Endothelial cell of umbilical vein (primary cell): ENCODE results near the gene SYCP2. TPM values are rescaled to one million over a fixed set of nuclear protein-coding genes. Genes with fewer than 3 reads are reported as not detected.

Experiments
- BruUV-seq: library from RNA; stranded (reverse); fragments of 400-500 nt; replicated peaks from 2 replicates; lab custom pipeline; 2021; lab: Mats Ljungman, UMichigan
- CTCF ChIA-PET: fragments of 300-600, 350-600 bp; sonication (Branson Sonifier 250); formaldehyde crosslinking; loops from one replicate; lab custom pipeline; 2021; ENCODE audit warnings: antibody characterized with exemption, inconsistent platforms; lab: Charles Lee
- POLR2A ChIA-PET: fragments of 300-600, 350-600 bp; sonication (Branson Sonifier 250); formaldehyde crosslinking; loops from one replicate; lab custom pipeline; 2021; ENCODE audit warnings: antibody characterized with exemption, inconsistent platforms; lab: Charles Lee
- DNase-seq: peaks from one replicate; pipeline ENCODE4 v3.0.0-alpha.2; 2011; ENCODE audit warnings: low read depth, low spot score
- FAIRE-seq: peaks from 2 replicates; lab custom pipeline; 2011; peaks lifted over from hg19 to GRCh38; lab: Jason Lieb, UNC
- H2AFZ ChIP-seq: 2 replicates; pipeline ENCODE4 v1.6.0; 2012; ENCODE audit warnings: low read depth, low read length, control low read depth, inconsistent platforms
- H3K27ac ChIP-seq: 2 replicates; pipeline ENCODE4 v1.5.1; 2011; ENCODE audit warnings: low read depth, mild to moderate bottlenecking, control low read depth, low read length, moderate library complexity; ENCODE audit not compliant: insufficient read depth
- H3K27me3 ChIP-seq, 2 experiments: 2 replicates each; pipeline versions ENCODE4 v1.6.0 to v1.6.1; 2011; ENCODE audit warnings: low read length in 2 of 2, mixed read lengths in 1 of 2; ENCODE audit not compliant: control insufficient read depth in 2 of 2, insufficient read depth in 2 of 2
- H3K36me3 ChIP-seq, 2 experiments: 2 replicates in 1 of 2; 3 replicates in 1 of 2; pipeline ENCODE4 v1.5.1; 2011; ENCODE audit warnings: low read length in 2 of 2, mild to moderate bottlenecking in 1 of 2, moderate library complexity in 1 of 2; ENCODE audit not compliant: control insufficient read depth in 2 of 2, insufficient read depth in 2 of 2; ENCODE audit errors: extremely low read depth in 1 of 2
- H3K4me1 ChIP-seq: 3 replicates; pipeline ENCODE4 v1.5.1; 2011; ENCODE audit warnings: mild to moderate bottlenecking, low read length; ENCODE audit not compliant: control insufficient read depth, insufficient read depth; ENCODE audit errors: extremely low read depth
- H3K4me2 ChIP-seq: 2 replicates; pipeline ENCODE4 v1.6.1; 2011; ENCODE audit warnings: low read length, control low read depth, mixed read lengths; ENCODE audit not compliant: insufficient read depth
- H3K4me3 ChIP-seq, 3 experiments: fragments of 200-600 bp in 1 of 3; sonication (generic), shearing (Covaris generic) in 1 of 3; replicated peaks in 1 of 3; 2 replicates each; pipeline ENCODE4 v1.5.1; 2011 to 2016; ENCODE audit warnings: control low read depth in 3 of 3, low read length in 3 of 3, mild to moderate bottlenecking in 2 of 3, inconsistent platforms in 1 of 3, low read depth in 1 of 3, moderate library complexity in 1 of 3; ENCODE audit not compliant: insufficient read depth in 1 of 3
- H3K79me2 ChIP-seq: 2 replicates; pipeline ENCODE4 v1.6.0; 2012; ENCODE audit warnings: low read length, inconsistent platforms; ENCODE audit not compliant: control insufficient read depth, insufficient read depth
- H3K9ac ChIP-seq: replicated peaks from 2 replicates; pipeline ENCODE3; 2011; ENCODE audit warnings: low read length, control low read depth; ENCODE audit not compliant: insufficient read depth; ENCODE audit errors: extremely low read depth
- H3K9me1 ChIP-seq: replicated peaks from 3 replicates; pipeline ENCODE4 v1.6.0; 2011; ENCODE audit warnings: mild to moderate bottlenecking, low read length; ENCODE audit not compliant: control insufficient read depth, insufficient read depth; ENCODE audit errors: extremely low read depth
- H3K9me3 ChIP-seq: replicated peaks from 2 replicates; pipeline ENCODE4 v1.5.1; 2012; ENCODE audit warnings: low read length, inconsistent platforms; ENCODE audit not compliant: control insufficient read depth, insufficient read depth
- H4K20me1 ChIP-seq: replicated peaks from 2 replicates; pipeline ENCODE3; 2011; ENCODE audit warnings: mild to moderate bottlenecking, low read length; ENCODE audit not compliant: control insufficient read depth, insufficient read depth; ENCODE audit errors: extremely low read depth
- EZH2 ChIP-seq: IDR thresholded peaks from 2 replicates; pipeline ENCODE4 v1.6.1; 2012; ENCODE audit warnings: borderline replicate concordance, low read depth, mild to moderate bottlenecking, moderate library complexity, low read length, inconsistent platforms; ENCODE audit not compliant: severe bottlenecking
- FOS ChIP-seq: IDR thresholded peaks from 2 replicates; pipeline ENCODE4 v1.6.1; 2011; ENCODE audit warnings: mild to moderate bottlenecking, low read length, moderate library complexity, borderline replicate concordance; ENCODE audit not compliant: insufficient read depth
- GATA2 ChIP-seq: IDR thresholded peaks from 2 replicates; pipeline ENCODE4 v1.7.0; 2011; ENCODE audit warnings: low read depth, mild to moderate bottlenecking, moderate library complexity, mixed read lengths, low read length; ENCODE audit not compliant: insufficient read length, insufficient read depth
- JUN ChIP-seq: IDR thresholded peaks from 2 replicates; pipeline ENCODE4 v1.6.1; 2011; ENCODE audit warnings: borderline replicate concordance, low read depth; ENCODE audit not compliant: insufficient read length, insufficient read depth
- MYC ChIP-seq: IDR thresholded peaks from one replicate; pipeline ENCODE4 v1.6.1; 2011; ENCODE audit warnings: mild to moderate bottlenecking, low read depth, low read length
- POLR2A ChIP-seq: IDR thresholded peaks from 2 replicates; pipeline ENCODE4 v1.6.1; 2012; ENCODE audit warnings: low read depth, mild to moderate bottlenecking, control low read depth, low read length
- POLR2AphosphoS5 ChIP-seq: IDR thresholded peaks from 2 replicates; pipeline ENCODE4 v1.6.1; 2012; ENCODE audit warnings: low read depth, mild to moderate bottlenecking, control low read depth, low read length, moderate library complexity; ENCODE audit not compliant: insufficient read depth
- dilution Hi-C: fragments of 300-500 bp; cut with MboI; formaldehyde crosslinking; loops from one replicate; pipeline ENCODE4 v1.15.0; 2019; ENCODE audit warnings: low sequenced_read_pairs; ENCODE audit not compliant: extremely low pct_ligation_motif_present
- intact Hi-C: fragments of 100-400 bp; cut with micrococcal nuclease; formaldehyde crosslinking; loops from one replicate; pipeline ENCODE4 v1.10.0; 2022
- polyA plus RNA-seq, 4 experiments: library from polyadenylated mRNA; depleted of rRNA in 3 of 4; stranded (reverse) in 3 of 4; unstranded in 1 of 4; fragments of >200 nt; gene quantifications; 2 replicates each; pipeline versions ENCODE4 v1.2.1 to v1.2.3, GENCODE V29; 2011 to 2012; ENCODE audit warnings: missing spikeins in 1 of 4
- total RNA-seq: library from RNA; stranded (reverse); gene quantifications from 2 replicates; pipeline ENCODE4 v1.2.3, GENCODE V29; 2021
- TF ChIP-seq, protein P1 (sequence below): IDR thresholded peaks from 2 replicates; pipeline ENCODE4 v1.6.1; 2011; ENCODE audit not compliant: insufficient read depth, insufficient read length
- TF ChIP-seq, protein P2 (sequence below), 2 donors: IDR thresholded peaks; 1 replicate in 1 of 2; 2 replicates in 1 of 2; pipeline ENCODE4 v1.5.1; 2011; ENCODE audit warnings: low read length in 2 of 2, mild to moderate bottlenecking in 2 of 2, moderate library complexity in 2 of 2, control low read depth in 1 of 2, inconsistent platforms in 1 of 2, low read depth in 1 of 2; ENCODE audit not compliant: insufficient read depth in 1 of 2; ENCODE audit errors: extremely low read depth in 1 of 2

SYCP2 gene
- total and polyA plus RNA-seq, 2 donors (not counting 3 experiments of a cell fraction or from before 2014, with no cell fraction given) = 0.07 to 0.35 TPM

DNA sequence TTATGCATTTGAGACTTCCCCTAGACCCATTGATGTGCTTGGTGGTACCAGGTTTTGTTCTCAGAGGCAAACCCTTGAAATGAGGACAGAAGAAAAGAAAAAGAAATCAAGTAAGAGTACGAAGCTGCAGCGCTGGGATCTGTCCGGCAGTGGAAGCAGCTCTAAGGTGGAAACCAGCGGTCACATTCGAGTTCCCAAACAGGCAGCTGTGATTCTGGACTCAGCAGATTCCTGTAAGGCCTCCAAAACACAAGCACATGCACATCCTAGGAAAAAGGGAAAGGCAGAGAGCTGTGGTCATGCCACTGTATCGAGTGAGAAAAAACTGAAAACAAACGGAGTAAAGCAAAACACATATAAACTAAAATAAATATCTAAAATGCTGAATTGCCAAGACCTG, 11.3 kb upstream of the SYCP2 start:
- H3K36me3 ChIP-seq = peaks cover 5 to 8% of the 10 kb centered on the region in 2 experiments
- no peak overlapping the region for H3K4me2 ChIP-seq
- ChIA-PET CTCF (interaction anchor here (1.7 to 2.9 kb wide), 3 partner anchors 11 to 1951 kb away, joined by 4 to 14 read pairs (median 9); partner anchors contain the start of gene SYCP2), POLR2A (no interaction called here)
- H3K4me1 ChIP-seq = peaks cover 9% of the 10 kb centered on the region
- DNase-seq = no peak
- BruUV-seq = no TSS peak
- H3K27me3 ChIP-seq = no peaks in the 10 kb centered on the region
- H4K20me1 ChIP-seq = no peaks in the 10 kb centered on the region
- H2AFZ ChIP-seq = no peak overlapping the region
- intact Hi-C loops (loop anchor here (10.0 kb wide), 1 partner anchor 930 kb away; the partner anchor contains the start of gene TUBB1), dilution Hi-C loops (no loop called here)
- no peaks in the 10 kb centered on the region for H3K79me2 ChIP-seq
- TF ChIP-seq, protein P1, sequence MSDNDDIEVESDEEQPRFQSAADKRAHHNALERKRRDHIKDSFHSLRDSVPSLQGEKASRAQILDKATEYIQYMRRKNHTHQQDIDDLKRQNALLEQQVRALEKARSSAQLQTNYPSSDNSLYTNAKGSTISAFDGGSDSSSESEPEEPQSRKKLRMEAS = no peak
- TF ChIP-seq GATA2 (no peak), POLR2A (no peak), POLR2AphosphoS5 (no peak), EZH2 (no peak), FOS (no peak), JUN (no peak), MYC (no peak)
- TF ChIP-seq, protein P2, sequence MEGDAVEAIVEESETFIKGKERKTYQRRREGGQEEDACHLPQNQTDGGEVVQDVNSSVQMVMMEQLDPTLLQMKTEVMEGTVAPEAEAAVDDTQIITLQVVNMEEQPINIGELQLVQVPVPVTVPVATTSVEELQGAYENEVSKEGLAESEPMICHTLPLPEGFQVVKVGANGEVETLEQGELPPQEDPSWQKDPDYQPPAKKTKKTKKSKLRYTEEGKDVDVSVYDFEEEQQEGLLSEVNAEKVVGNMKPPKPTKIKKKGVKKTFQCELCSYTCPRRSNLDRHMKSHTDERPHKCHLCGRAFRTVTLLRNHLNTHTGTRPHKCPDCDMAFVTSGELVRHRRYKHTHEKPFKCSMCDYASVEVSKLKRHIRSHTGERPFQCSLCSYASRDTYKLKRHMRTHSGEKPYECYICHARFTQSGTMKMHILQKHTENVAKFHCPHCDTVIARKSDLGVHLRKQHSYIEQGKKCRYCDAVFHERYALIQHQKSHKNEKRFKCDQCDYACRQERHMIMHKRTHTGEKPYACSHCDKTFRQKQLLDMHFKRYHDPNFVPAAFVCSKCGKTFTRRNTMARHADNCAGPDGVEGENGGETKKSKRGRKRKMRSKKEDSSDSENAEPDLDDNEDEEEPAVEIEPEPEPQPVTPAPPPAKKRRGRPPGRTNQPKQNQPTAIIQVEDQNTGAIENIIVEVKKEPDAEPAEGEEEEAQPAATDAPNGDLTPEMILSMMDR (IDR thresholded peaks at IDR 0.05; ENCODE audit: extremely low read depth in 1 of 2, insufficient read depth in 1 of 2, low read depth in 1 of 2, low read length in 2 of 2) = no peak
- no peak overlapping the region for H3K9ac ChIP-seq
- FAIRE-seq = no peak
- no peak overlapping the region for H3K4me3 ChIP-seq
- no peaks in the 10 kb centered on the region for H3K9me3 ChIP-seq
- H3K27ac ChIP-seq = no peak overlapping the region
- H3K9me1 ChIP-seq = no peaks in the 10 kb centered on the region
